ENCODE results near the gene ANKS6.
A peak's percentile ranks its signal among the peaks of the same experiment; 100 is the strongest.

ANKS6 gene

DNA sequence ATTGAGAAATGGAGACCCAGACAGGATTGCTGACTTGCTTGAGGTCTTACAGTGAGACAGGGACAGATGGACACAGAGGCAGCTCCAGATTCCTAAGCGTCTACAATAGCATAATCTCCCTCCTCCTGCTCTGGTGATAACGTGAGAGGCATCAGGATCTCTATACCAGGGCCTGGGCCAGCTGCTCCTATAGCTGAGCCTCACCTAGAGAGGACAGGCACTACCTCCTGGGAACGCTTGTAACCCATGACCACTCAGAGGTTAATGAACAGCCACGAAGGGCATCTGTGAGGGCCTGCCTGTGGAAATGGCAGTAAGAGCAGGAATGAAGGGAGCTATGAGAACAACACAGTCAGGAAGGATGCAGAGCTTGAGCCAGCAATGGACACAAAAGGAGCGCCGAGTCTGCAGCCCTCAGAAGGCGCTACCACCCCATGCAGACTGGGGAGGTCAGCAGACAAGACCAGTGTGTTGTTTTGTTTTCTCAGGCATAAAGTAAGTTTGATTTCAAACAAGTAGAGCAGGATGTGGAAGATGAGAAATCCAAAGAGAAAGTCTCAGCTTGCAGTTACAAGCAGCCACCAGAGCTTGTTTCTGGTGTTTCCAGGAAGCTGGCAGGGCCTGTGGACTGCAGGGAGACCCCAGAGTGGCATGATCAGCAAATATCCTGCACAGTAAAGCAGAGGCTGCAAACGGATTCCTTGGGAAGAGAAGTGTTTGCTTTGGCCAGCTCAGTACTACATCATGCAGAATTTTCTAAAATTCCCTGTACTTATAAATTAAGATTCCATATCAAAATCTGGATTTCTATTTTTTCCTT, 17.4 kb downstream of the ANKS6 start:
- DNase-seq, result no peak
- in situ Hi-C loops (cut with MboI; ENCODE audit: low pct_unique_long_range_greater_than_20kb, low sequenced_read_pairs), result no loop called here

DNA sequence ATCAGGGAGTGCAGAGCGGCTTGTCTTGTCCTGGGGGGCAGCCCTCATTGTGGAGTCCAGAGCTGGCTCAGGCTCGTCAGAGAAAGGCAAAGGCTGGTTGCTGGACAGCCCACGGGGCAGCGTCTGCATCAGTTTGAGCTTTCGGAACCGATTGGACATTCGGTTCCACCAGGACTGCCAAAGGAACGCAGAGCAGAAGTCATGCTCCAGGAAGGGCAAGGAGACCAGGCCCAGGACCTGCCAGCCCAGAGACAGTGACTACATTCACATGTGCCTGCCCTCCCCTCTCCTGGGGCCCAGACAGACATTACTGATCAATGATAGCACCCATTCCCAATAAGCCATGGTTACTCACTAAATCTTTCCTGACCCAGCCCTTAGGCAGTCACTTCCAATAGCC, 18.1 kb downstream of the ANKS6 start:
- in situ Hi-C loops (cut with MboI; ENCODE audit: low pct_unique_long_range_greater_than_20kb, low sequenced_read_pairs), result no loop called here
- no peak for DNase-seq

DNA sequence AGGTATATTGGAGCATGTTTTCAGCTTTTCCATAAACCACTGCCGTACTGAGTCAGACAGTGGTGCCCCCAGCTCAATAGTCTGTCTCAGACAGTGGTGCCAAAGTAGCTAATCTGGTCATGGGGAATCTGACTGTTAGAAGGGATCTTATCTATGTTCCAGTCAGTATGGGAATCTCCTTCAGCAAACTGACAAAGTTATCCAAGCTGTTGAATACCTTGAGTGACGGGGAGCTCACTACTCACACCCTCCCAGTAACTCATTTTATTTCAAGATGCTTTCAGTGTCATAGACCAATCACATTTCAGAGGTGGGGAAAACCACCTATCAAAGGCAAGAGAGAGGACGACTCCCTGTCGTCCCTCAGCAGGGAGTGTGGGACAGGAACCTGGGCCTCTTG, 18.7 kb downstream of the ANKS6 start:
- in situ Hi-C loops (cut with MboI; ENCODE audit: low pct_unique_long_range_greater_than_20kb, low sequenced_read_pairs), result no loop called here
- no peak for DNase-seq

DNA sequence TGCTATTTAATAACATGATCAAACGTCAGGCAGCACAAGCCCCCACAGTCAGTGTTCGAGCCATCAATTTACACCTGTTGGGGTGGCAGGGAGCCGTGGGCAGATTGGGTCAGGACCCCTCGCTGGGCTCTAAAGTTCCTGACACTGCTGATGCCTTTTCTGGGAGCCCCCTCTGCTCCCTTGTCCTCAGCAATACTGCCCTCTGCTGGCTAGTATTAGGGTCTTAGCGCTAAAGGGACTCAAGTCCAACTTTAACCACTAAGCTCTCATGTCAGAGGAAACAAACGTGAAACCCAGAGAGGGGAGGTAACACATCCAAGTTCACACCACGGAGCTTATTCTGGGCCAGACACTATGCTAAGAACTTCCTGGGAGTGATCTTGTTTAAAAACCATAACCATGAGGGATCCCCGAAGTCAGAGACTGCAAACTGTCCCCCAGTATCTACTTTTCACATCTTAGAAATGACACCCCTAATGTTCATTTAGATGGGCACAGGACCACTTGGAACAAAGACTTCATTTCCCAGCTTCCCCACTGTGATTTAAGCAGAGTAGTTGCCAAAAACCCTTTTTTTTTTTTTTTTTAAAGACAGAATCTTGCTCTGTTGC, 20.4 kb downstream of the ANKS6 start:
- DNase-seq, result peak; percentile 65
- in situ Hi-C loops (cut with MboI; ENCODE audit: low pct_unique_long_range_greater_than_20kb, low sequenced_read_pairs), result no loop called here

DNA sequence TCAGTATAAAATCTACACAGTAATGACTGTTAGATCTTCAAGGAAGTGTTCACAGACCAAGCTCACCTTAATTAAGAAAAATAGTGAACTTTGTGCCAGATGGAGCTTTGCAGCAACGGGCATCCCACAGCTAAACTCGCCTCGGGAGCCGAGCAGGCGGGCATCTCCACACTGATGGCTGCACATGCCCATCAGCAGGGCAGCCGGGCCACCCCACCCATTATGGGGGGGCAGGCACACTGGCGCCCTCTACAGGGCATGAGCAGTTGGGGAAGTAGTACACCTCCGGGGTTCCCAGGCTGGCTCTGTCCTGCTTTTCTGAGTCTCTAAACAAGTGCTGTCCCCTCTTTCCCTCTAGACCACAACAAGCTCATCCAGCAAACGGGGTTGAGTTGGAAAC, 21.6 kb downstream of the ANKS6 start:
- in situ Hi-C loops (cut with MboI; ENCODE audit: low pct_unique_long_range_greater_than_20kb, low sequenced_read_pairs), result no loop called here
- peak; percentile 24 for DNase-seq

DNA sequence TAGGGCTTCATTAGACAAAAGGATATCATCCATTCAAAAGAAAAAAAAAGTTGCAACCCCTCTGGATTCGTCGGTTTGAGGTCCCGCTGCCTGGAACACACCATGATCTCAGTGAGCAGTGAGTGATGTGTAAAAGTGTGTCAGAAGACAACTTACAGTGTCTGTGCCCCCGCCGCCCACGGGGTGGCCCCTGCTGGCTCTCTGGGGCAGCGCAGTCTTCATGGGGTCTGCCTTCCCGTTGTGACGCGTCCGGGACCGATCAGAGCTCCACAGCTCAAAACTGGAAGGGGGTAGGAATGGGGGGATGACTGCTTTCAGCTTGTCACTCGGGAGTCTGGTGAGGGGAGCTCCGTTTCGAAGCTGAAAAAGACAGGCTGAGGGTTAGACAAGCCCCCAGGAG, 22.6 kb downstream of the ANKS6 start:
- DNase-seq, result no peak
- in situ Hi-C loops (cut with MboI; ENCODE audit: low pct_unique_long_range_greater_than_20kb, low sequenced_read_pairs), result no loop called here

DNA sequence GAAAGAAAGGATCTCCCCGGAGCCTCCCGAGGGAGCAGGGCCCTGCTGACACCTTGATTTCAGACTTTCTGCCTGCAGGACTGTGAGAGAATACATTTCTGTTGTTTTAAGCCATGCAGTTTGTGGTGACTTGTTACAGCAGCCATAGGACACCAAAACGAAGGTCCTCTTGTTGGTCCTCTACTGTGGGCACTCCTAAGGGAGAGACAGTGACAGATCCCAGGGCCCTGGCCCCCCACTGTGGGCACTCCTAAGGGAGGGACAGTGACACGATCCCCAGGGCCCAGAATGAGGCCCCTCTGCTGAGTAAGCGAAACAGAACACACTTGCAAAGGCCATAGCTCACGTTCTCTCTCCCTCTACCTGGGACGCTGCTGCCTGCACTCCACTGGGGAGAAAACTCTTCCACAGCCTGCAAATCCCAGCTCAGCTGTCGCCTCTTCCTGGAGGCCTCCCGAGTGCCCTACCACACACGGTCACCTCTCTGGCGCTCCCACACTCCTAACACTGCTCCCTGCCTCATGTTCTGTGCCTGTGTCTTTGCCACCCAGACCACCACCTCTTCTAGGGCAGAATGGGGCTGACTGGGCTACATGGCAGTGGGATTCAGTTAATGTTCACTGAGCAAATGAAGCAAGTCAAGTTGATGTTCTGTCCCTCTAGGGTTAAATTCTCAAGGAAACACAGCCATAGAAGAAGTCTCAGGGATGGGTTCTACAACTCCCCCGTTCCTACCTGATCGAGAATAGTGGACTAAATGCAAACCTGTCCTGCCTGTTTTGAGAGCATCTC, 23.8 kb downstream of the ANKS6 start:
- in situ Hi-C loops (cut with MboI; ENCODE audit: low pct_unique_long_range_greater_than_20kb, low sequenced_read_pairs), result no loop called here
- DNase-seq, result no peak

DNA sequence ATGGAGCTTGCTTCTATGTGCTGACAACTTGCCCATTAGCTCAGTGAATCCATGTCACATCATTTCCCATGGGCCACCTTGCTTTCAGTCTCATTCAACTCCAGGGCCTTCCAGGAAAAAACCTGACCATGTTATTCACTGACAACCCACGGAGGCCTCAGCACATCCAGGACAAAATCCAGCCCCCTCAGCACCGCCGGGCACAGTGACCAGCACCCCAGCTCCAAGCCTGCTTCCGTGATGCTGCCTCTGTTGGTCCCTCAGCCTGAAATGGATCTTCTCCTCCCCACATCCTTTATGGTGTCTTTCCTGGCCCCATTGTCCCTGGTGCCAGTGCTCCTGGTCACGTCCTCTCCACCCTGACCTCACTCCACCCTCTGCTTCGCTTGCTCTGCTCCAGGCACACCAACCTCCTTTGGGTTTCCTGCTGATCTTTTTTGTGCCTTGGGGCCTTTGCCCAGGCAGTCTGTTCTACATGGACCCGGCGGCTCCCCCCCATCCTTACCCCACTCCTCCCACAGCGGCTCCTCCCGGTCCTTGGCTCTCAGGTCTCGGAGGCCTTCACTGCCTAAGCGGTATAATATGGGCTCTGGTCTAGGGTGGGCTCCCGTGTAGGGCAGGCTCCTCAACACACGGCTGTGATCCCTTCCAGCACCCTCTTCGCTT, 25.0 kb downstream of the ANKS6 start:
- DNase-seq, result no peak
- in situ Hi-C loops (cut with MboI; ENCODE audit: low pct_unique_long_range_greater_than_20kb, low sequenced_read_pairs), result no loop called here

DNA sequence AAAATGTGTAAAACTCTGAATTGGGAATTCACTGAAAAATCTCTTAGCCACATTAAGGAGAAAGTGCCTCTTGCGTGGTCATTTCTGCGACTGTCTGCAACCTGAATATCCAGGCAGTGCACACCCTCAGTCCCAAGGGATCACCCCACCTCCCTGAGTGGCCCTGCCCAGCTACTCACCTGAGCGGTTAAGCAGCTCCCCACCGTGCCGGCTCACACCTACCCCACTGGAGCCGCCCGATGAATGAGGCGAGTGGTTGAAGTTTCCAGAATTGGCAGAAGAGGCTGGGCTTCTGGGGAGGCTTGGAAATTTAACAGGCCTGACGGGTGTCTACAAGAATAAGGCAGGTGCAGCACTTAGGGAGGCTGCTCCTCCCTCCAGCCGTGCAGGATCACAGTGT, 25.6 kb downstream of the ANKS6 start:
- no peak for DNase-seq
- in situ Hi-C loops (cut with MboI; ENCODE audit: low pct_unique_long_range_greater_than_20kb, low sequenced_read_pairs), result no loop called here

DNA sequence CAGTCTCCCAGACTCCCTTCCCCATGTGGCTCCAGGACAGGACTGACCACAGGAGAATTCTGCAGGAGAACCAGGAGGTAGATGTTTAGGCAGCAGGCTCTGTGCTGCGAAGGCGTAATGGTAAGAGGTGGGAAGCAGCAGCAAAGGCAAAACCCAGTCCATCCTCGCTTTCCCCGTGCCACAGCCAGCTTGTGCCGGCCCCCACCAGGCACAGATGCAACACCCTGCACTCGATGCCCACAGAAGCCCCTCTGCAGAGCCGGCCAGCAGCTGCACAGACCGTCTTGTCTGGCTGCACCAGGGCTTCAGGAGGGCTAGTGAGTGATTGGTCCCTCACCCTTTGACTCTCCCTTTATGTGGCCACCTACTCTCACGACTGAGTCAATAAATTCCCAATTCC, 28.0 kb downstream of the ANKS6 start:
- in situ Hi-C loops (cut with MboI; ENCODE audit: low pct_unique_long_range_greater_than_20kb, low sequenced_read_pairs), result no loop called here
- DNase-seq, result no peak

DNA sequence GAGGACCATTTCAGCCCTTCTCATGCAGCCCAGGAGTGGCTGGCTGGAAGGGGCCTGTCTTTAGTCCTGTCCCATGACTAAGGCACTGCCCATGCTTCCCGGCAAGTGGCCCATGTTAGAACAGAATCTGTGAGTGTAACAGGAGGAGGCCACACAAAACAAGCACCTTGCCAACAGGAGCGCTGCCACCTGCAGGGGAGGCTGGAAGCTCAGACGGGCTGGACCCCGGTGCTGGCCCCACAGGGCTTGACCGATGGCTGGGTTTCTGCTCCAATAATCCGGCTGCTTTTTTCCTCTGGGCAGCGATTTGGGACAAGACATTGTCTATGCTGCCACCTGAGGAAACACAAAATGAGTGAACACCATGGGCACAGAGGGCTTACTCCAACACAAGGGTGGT, 28.4 kb downstream of the ANKS6 start:
- DNase-seq, result no peak
- in situ Hi-C loops (cut with MboI; ENCODE audit: low pct_unique_long_range_greater_than_20kb, low sequenced_read_pairs), result no loop called here

DNA sequence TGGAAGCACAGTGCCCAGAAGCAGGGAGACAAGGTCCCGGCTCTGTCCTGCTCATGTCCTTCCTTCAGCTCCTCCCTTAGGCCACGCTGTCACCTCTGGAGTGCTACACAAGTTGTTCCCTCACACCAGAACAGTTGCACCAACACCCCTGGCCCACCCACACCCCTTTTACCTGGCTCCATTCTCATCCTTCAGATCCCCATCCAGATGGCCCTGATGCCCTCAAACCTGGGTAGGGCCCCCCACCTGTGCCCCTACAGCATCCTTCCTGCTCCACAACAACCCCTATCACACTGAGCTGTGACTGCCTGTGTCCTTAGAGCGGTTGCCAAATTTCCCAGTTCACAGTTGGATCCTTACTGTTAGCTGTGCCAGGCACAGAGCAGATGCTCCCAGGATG, 29.2 kb downstream of the ANKS6 start:
- in situ Hi-C loops (cut with MboI; ENCODE audit: low pct_unique_long_range_greater_than_20kb, low sequenced_read_pairs), result no loop called here
- DNase-seq, result no peak

DNA sequence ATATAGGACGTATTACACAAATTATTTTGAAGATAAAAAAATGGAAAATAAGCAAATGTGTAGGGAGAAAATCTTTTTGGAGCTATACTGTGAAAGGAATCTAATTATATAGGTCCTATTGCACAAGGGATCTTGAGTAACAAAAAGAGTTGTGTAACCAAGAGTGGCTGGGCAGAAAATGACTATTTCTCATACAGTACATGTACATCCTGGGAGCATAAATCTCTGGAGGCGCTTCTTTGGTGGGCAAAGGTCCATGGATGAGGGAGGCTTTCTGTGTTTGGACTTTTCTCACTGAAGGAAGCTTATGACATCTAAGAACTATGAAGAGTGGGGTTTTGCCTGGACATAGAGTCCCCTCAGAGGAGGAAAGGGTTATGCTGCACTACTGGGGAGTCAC, 29.8 kb downstream of the ANKS6 start:
- no peak for DNase-seq
- in situ Hi-C loops (cut with MboI; ENCODE audit: low pct_unique_long_range_greater_than_20kb, low sequenced_read_pairs), result no loop called here

DNA sequence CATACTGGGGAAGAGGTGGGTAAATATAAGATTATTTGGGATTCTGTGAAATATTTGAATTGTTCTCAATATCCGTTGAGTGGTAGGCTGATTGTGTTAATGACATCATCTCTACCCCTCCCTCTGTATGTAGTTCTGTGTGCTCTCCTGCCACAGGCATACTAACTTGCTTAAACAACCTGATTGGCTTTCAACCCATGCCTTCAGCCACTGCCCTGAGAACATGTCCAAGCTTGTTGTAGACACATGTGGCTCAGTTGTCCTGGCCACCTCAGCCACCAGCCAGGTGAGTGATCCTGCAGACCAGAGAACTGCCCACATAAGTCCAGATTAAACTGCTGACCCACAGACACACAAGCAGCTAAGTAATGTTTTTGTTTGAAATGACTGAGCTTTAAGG, 31.1 kb downstream of the ANKS6 start:
- DNase-seq, result no peak
- in situ Hi-C loops (cut with MboI; ENCODE audit: low pct_unique_long_range_greater_than_20kb, low sequenced_read_pairs), result no loop called here

DNA sequence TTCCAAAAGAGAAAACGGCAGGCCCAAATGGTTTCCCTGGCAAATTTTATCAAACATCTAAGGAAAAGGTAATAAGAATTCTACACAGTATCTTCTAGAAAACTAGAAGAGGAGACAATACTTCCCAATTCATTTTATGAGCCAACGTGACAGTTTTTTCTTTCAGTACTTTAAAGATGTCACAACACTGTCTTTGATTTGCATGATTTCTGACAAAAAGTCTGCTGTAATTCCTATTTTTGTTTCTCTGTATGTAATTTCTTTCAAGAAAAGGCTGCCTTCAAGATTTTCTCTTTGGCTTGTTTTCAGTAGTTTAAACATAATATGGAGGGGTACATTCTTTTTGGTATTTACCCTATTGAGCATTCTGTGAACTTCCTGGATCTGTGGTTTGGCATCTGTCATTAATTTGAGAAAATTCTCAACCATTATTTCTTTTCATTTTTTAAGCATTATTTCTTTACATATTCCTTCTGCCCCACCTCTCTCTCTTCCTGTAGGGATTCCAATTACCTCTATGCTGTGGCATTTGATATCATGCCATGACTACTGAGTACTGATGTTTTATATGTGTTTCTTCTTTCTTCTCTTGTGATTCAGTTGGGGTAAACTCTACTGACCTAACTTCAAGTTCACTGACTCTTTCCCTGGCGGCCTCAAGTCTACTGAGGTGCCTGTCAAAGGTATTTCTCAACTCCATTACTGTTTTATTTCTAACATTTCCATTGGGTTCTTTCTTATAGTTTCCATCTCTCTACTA, 32.2 kb downstream of the ANKS6 start:
- DNase-seq, result no peak
- in situ Hi-C loops (cut with MboI; ENCODE audit: low pct_unique_long_range_greater_than_20kb, low sequenced_read_pairs), result no loop called here

DNA sequence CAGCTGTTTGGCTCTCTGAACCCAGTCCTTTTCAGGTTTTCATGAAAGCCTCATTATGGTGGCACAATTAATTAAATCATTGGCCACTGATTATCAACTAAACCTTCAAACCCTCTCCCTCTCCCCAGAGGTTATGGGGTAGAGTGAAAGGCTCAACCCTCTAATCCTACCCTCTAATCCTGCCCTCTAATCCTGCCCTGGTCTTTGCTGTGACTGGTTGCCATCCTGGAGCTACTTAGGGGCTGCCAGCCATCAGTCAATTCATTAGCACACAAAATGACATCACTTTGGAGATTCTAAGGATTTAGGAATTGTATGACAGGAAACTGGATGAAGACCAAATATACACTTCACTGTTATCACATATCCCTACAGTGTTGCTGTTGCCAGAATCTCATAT, 36.1 kb downstream of the ANKS6 start:
- in situ Hi-C loops (cut with MboI; ENCODE audit: low pct_unique_long_range_greater_than_20kb, low sequenced_read_pairs), result no loop called here
- no peak for DNase-seq

DNA sequence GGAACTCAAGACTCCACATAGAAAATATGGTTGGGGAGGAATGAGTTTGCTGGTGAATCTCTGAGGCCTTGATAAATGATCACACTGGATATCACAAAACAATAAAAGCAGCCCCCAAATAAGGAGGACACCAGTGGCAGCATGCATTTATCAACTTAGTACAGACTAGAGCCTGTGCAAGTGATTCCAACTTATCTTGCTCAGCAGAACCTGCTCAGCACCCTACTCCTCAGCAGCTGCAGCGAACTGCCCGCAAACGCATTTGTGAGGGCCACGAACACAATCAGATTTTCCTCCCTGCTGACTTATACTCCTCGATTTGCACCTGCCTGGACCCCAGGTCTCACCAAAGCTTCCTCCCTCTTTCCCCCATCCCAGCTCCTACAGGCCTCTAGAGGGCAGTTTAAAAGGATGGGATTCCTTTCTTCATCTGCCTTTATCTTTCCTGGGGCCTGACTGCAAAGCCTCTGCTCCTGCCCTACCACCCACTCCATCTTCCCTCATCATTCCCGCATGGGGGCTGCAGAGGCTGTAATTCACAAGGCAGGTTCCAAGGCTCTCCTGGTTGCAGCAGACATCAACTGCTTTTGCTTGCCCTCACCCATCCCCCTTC, 41.2 kb downstream of the ANKS6 start:
- in situ Hi-C loops (cut with MboI; ENCODE audit: low pct_unique_long_range_greater_than_20kb, low sequenced_read_pairs), result no loop called here
- DNase-seq, result no peak

DNA sequence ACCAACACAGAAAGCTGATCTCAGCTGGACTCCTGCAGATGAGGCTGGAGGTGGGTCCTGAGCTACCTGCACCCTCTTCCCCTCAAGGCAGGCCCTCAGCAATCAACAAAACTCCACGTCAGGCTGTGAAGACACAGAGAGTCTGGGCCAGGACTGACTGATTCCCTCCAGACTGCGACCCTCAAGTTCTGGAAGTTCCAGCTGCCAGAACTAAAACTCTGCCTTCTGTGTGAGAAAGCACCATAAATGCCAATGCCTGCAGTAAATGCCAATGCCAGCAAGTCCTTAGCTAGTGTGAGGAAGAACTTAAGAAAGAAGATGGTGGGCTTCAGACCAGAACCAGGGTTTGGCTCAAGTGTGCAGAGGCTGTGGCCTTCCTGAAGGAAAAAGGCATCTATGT, 45.1 kb downstream of the ANKS6 start:
- in situ Hi-C loops (cut with MboI; ENCODE audit: low pct_unique_long_range_greater_than_20kb, low sequenced_read_pairs), result no loop called here
- DNase-seq, result no peak
